Spleen (tissue), 7 donors: ENCODE data around the gene CXCR3.

Source experiments
- CTCF ChIP-seq, 11 experiments: fragments of 200-600 bp in 7 of 11; fragments of 450-650 bp in 4 of 11; sonication (generic) in 4 of 11; IDR thresholded peaks in 8 of 11; conservative IDR thresholded peaks in 3 of 11; 1 replicate in 7 of 11; 2 replicates in 4 of 11; pipeline versions ENCODE4 v1.4.0 to v1.8.0; 2016 to 2021; ENCODE audit warnings: antibody characterized with exemption in 11 of 11, inconsistent platforms in 4 of 11, mild to moderate bottlenecking in 1 of 11
- POLR2A ChIP-seq, 3 donors: fragments of 450-650 bp; IDR thresholded peaks; one replicate each; pipeline ENCODE4 v1.5.1; 2017; ENCODE audit warnings: antibody characterized with exemption in 3 of 3, mild to moderate bottlenecking in 1 of 3
- donor health status: DM: no; HTN: no; CAD: no; lungs with moderate emphysema.
- donor health status: DM: no; HTN: no; CAD: no.
- donor health status: DM: no; HTN: no; CAD: no.

GRCh38 chrX:71618787-71619186 is 476 bp upstream of the CXCR3 start:
- TF ChIP-seq CTCF (IDR thresholded peaks at IDR 0.05 in 8 of 11, conservative IDR thresholded peaks at IDR 0.05 in 3 of 11) (no peak), POLR2A (IDR thresholded peaks at IDR 0.05) (no peak)
